ENCODE data around the gene ESR1. TPM values are rescaled to one million over a fixed set of nuclear protein-coding genes. Genes with fewer than 3 reads are reported as not detected.

Gene ESR1
- total and polyA plus RNA-seq, 2 donors (not counting 3 experiments of a cell fraction or from before 2014, with no cell fraction given), result 0.01 TPM; not detected in 1

DNA sequence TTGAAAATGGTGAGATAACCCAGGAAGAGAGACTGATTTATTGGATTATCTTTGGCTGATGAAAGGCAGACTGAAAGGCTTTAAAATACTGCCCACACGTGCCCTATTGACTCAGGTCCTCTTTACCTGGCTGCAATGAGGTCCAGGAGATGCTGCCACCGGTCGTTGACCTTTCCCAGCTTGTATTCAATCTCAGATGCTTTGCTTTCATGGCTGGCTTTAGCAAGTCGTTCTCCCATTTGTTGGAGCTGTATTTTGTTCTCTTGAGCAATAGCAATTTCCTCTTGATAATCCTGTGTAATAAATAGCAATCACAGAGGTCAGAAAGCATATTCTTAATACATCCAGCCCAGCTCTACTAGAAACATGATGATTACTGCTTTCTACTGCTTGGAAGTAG, 368.8 kb downstream of the ESR1 start:
- intact Hi-C loops (cut with micrococcal nuclease) (no loop called here), dilution Hi-C loops (cut with MboI; ENCODE audit: extremely low pct_ligation_motif_present, low sequenced_read_pairs) (no loop called here)
- no peak for TF ChIP-seq GATA2 (IDR thresholded peaks at IDR 0.05; ENCODE audit: insufficient read depth, insufficient read length, low read depth, low read length)
- TF ChIP-seq CTCF (IDR thresholded peaks at IDR 0.05; ENCODE audit: extremely low read depth in 1 of 2, insufficient read depth in 1 of 2, low read depth in 1 of 2, low read length in 2 of 2), result no peak
- no peak for TF ChIP-seq FOS (IDR thresholded peaks at IDR 0.05; ENCODE audit: borderline replicate concordance, insufficient read depth, low read length)
- TF ChIP-seq POLR2A (IDR thresholded peaks at IDR 0.05; ENCODE audit: low read depth, low read length), result no peak
- no peak for TF ChIP-seq JUN (IDR thresholded peaks at IDR 0.05; ENCODE audit: borderline replicate concordance, insufficient read depth, insufficient read length, low read depth)
- no peak for TF ChIP-seq POLR2AphosphoS5 (IDR thresholded peaks at IDR 0.05; ENCODE audit: insufficient read depth, low read depth, low read length)
- TF ChIP-seq MYC (IDR thresholded peaks at IDR 0.05; ENCODE audit: low read depth, low read length), result no peak
- TF ChIP-seq, protein P1, sequence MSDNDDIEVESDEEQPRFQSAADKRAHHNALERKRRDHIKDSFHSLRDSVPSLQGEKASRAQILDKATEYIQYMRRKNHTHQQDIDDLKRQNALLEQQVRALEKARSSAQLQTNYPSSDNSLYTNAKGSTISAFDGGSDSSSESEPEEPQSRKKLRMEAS (IDR thresholded peaks at IDR 0.05; ENCODE audit: insufficient read depth, insufficient read length), result no peak
- no peak for TF ChIP-seq EZH2 (IDR thresholded peaks at IDR 0.05; ENCODE audit: borderline replicate concordance, low read depth, low read length, severe bottlenecking)
- no peak overlapping the region for H3K4me2 ChIP-seq (ENCODE audit: insufficient read depth, low read length)
- no peaks in the 10 kb centered on the region for H3K27me3 ChIP-seq (ENCODE audit: control insufficient read depth in 2 of 2, insufficient read depth in 2 of 2, low read length in 2 of 2)
- H2AFZ ChIP-seq (ENCODE audit: low read depth, low read length), result no peak overlapping the region
- no peaks in the 10 kb centered on the region for H3K9me1 ChIP-seq (replicated peaks; ENCODE audit: control insufficient read depth, extremely low read depth, insufficient read depth, low read length)
- H3K4me3 ChIP-seq (replicated peaks in 1 of 3; ENCODE audit: insufficient read depth in 1 of 3, low read depth in 1 of 3, low read length in 3 of 3), result no peak overlapping the region
- no TSS peak for BruUV-seq (replicated peaks)
- DNase-seq (ENCODE audit: low read depth, low spot score), result no peak
- H3K9ac ChIP-seq (replicated peaks; ENCODE audit: extremely low read depth, insufficient read depth, low read length), result no peak overlapping the region
- no peaks in the 10 kb centered on the region for H4K20me1 ChIP-seq (replicated peaks; ENCODE audit: control insufficient read depth, extremely low read depth, insufficient read depth, low read length)
- FAIRE-seq, result no peak
- H3K36me3 ChIP-seq (ENCODE audit: control insufficient read depth in 2 of 2, extremely low read depth in 1 of 2, insufficient read depth in 2 of 2, low read length in 2 of 2), result peaks cover 3% of the 10 kb centered on the region in 2 experiments
- no peaks in the 10 kb centered on the region for H3K4me1 ChIP-seq (ENCODE audit: control insufficient read depth, extremely low read depth, insufficient read depth, low read length)
- no peaks in the 10 kb centered on the region for H3K79me2 ChIP-seq (ENCODE audit: control insufficient read depth, insufficient read depth, low read length)
- H3K9me3 ChIP-seq (replicated peaks; ENCODE audit: control insufficient read depth, insufficient read depth, low read length), result no peaks in the 10 kb centered on the region
- no peak overlapping the region for H3K27ac ChIP-seq (ENCODE audit: insufficient read depth, low read depth, low read length)
- ChIA-PET POLR2A (no interaction called here), CTCF (no interaction called here)
